Mesendoderm (in vitro differentiated cells): ENCODE measurements around the gene CUEDC1.

Source experiments
- DNase-seq: peaks from one replicate; pipeline ENCODE4 v3.0.0; 2013
- H2AK5ac ChIP-seq: 2 replicates; pipeline ENCODE4 v1.6.1; 2013; ENCODE audit warnings: low read length, inconsistent platforms
- H2BK120ac ChIP-seq: 2 replicates; pipeline ENCODE4 v1.6.1; 2013; ENCODE audit warnings: low read depth, mild to moderate bottlenecking, low read length, moderate library complexity, mixed read lengths
- H2BK15ac ChIP-seq: replicated peaks from 2 replicates; pipeline ENCODE4 v1.6.1; 2013; ENCODE audit warnings: low read depth, mild to moderate bottlenecking, moderate library complexity
- H2BK5ac ChIP-seq: 2 replicates; pipeline ENCODE4 v1.6.1; 2013; ENCODE audit warnings: low read length, inconsistent platforms
- H3K18ac ChIP-seq: 2 replicates; pipeline ENCODE4 v1.6.1; 2013; ENCODE audit warnings: mild to moderate bottlenecking, low read length, mixed read lengths
- H3K23ac ChIP-seq: one replicate; pipeline ENCODE4 v1.6.1; 2013; ENCODE audit warnings: low read length
- H3K27ac ChIP-seq: 2 replicates; pipeline ENCODE4 v1.5.1; 2013; ENCODE audit warnings: low read depth, mild to moderate bottlenecking, inconsistent platforms, low read length, moderate library complexity
- H3K27me3 ChIP-seq: 2 replicates; pipeline ENCODE4 v1.6.1; 2013; ENCODE audit warnings: low read length, control low read depth, mild to moderate bottlenecking, inconsistent platforms; ENCODE audit not compliant: insufficient read depth, poor library complexity
- H3K36me3 ChIP-seq: 2 replicates; pipeline ENCODE4 v1.6.1; 2013; ENCODE audit warnings: low read length, inconsistent platforms; ENCODE audit not compliant: control insufficient read depth, insufficient read depth
- H3K4ac ChIP-seq: one replicate; pipeline ENCODE4 v1.6.1; 2013; ENCODE audit warnings: low read depth, mild to moderate bottlenecking, low read length, moderate library complexity
- H3K4me1 ChIP-seq: 2 replicates; pipeline ENCODE4 v1.6.1; 2013; ENCODE audit warnings: low read depth, low read length, inconsistent platforms; ENCODE audit not compliant: control insufficient read depth
- H3K4me2 ChIP-seq: 2 replicates; pipeline ENCODE4 v1.6.1; 2013; ENCODE audit warnings: low read length
- H3K4me3 ChIP-seq: 2 replicates; pipeline ENCODE4 v1.5.1; 2013; ENCODE audit warnings: mild to moderate bottlenecking, low read length
- H3K56ac ChIP-seq: one replicate; pipeline ENCODE4 v1.6.1; 2013; ENCODE audit warnings: low read length
- H3K79me1 ChIP-seq: 2 replicates; pipeline ENCODE4 v1.6.1; 2013; ENCODE audit warnings: low read length, inconsistent platforms
- H3K79me2 ChIP-seq: 2 replicates; pipeline ENCODE4 v1.6.1; 2013; ENCODE audit warnings: mild to moderate bottlenecking, low read length; ENCODE audit not compliant: control insufficient read depth, insufficient read depth
- H3K9ac ChIP-seq: 2 replicates; pipeline ENCODE4 v1.6.1; 2013; ENCODE audit warnings: low read length, inconsistent platforms
- H4K5ac ChIP-seq: one replicate; pipeline ENCODE4 v1.6.1; 2013; ENCODE audit warnings: low read length
- H4K8ac ChIP-seq: one replicate; pipeline ENCODE4 v1.6.1; 2013; ENCODE audit warnings: low read depth, mild to moderate bottlenecking, control low read depth, low read length, moderate library complexity
- WGBS: extraction: QIAGEN DNeasy Blood & Tissue Kit; methylation state at CpG from one replicate; pipeline ENCODE4 v1.1.7; 2013; ENCODE audit warnings: low lambda C conversion rate, missing lambda C conversion rate; ENCODE audit not compliant: insufficient coverage; ENCODE audit errors: extremely low coverage; 5-methylcytosine and 5-hydroxymethylcytosine counted together

CUEDC1 gene

GRCh38 chr17:57929386-57929785, 25.8 kb downstream of the CUEDC1 start:
- Histone ChIP-seq H4K5ac (no peak overlapping the region), H3K23ac (no peak overlapping the region), H3K56ac (no peak overlapping the region), H3K4ac (no peak overlapping the region), H2BK120ac (no peak overlapping the region), H3K9ac (no peak overlapping the region), H3K27ac (no peak overlapping the region), H2BK5ac (no peak overlapping the region), H2BK15ac (no peak overlapping the region), H3K27me3 (no peaks in the 10 kb centered on the region), H3K4me2 (no peak overlapping the region), H3K36me3 (no peaks in the 10 kb centered on the region), H3K4me3 (no peak overlapping the region), H3K79me2 (no peaks in the 10 kb centered on the region), H3K79me1 (peaks cover 3% of the 10 kb centered on the region), H3K18ac (peak overlapping the region; percentile 31), H3K4me1 (peaks cover 11% of the 10 kb centered on the region), H4K8ac (no peak overlapping the region), H2AK5ac (no peak overlapping the region)
- no peak for DNase-seq
- no CpG with 5 or more reads among the region's 4 CpGs for WGBS

- H2BK5ac ChIP-seq, result no peak overlapping the region
- DNase-seq, result no peak
- peak overlapping the region; percentile 31 for H3K18ac ChIP-seq
- H2BK15ac ChIP-seq, result no peak overlapping the region
- H3K56ac ChIP-seq, result no peak overlapping the region
- peaks cover 3% of the 10 kb centered on the region for H3K79me1 ChIP-seq
- H3K36me3 ChIP-seq, result no peaks in the 10 kb centered on the region
- no peak overlapping the region for H2AK5ac ChIP-seq
- H3K27me3 ChIP-seq, result no peaks in the 10 kb centered on the region
- no CpG with 5 or more reads among the region's 5 CpGs for WGBS
- no peak overlapping the region for H3K4ac ChIP-seq
- peaks cover 11% of the 10 kb centered on the region for H3K4me1 ChIP-seq
- no peak overlapping the region for H3K23ac ChIP-seq
- H3K27ac ChIP-seq, result no peak overlapping the region
- H3K79me2 ChIP-seq, result no peaks in the 10 kb centered on the region
- no peak overlapping the region for H3K4me2 ChIP-seq
- H4K5ac ChIP-seq, result no peak overlapping the region
- no peak overlapping the region for H3K4me3 ChIP-seq
- H2BK120ac ChIP-seq, result no peak overlapping the region
- H3K9ac ChIP-seq, result no peak overlapping the region
- H4K8ac ChIP-seq, result no peak overlapping the region
Measured at GRCh38 chr17:57928928-57929327, 26.3 kb downstream of the CUEDC1 start.

- no peaks in the 10 kb centered on the region for H3K36me3 ChIP-seq
- H3K79me1 ChIP-seq, result peaks cover 3% of the 10 kb centered on the region
- peak overlapping the region; percentile 45 for H3K9ac ChIP-seq
- no peaks in the 10 kb centered on the region for H3K79me2 ChIP-seq
- no peak overlapping the region for H2BK120ac ChIP-seq
- H3K23ac ChIP-seq, result no peak overlapping the region
- peak overlapping the region; percentile 5 for H2AK5ac ChIP-seq
- H3K18ac ChIP-seq, result peak overlapping the region; percentile 65
- H3K56ac ChIP-seq, result peak overlapping the region; percentile 65
- H4K5ac ChIP-seq, result no peak overlapping the region
- no peaks in the 10 kb centered on the region for H3K27me3 ChIP-seq
- no peak overlapping the region for H2BK15ac ChIP-seq
- peak overlapping the region; percentile 5 for H3K4me2 ChIP-seq
- no peak overlapping the region for H3K4me3 ChIP-seq
- H3K4ac ChIP-seq, result peak overlapping the region; percentile 73
- peak overlapping the region; percentile 29 for H2BK5ac ChIP-seq
- no peak overlapping the region for H4K8ac ChIP-seq
- peak; percentile 84 for DNase-seq
- peaks cover 11% of the 10 kb centered on the region for H3K4me1 ChIP-seq
- WGBS, result no CpG with 5 or more reads among the region's 5 CpGs
- H3K27ac ChIP-seq, result peak overlapping the region; percentile 60
Measured at GRCh38 chr17:57927048-57927723, 28.0 kb downstream of the CUEDC1 start.

- H2BK5ac ChIP-seq, result no peak overlapping the region
- H3K56ac ChIP-seq, result no peak overlapping the region
- H3K79me2 ChIP-seq, result no peaks in the 10 kb centered on the region
- H2AK5ac ChIP-seq, result no peak overlapping the region
- H3K27me3 ChIP-seq, result no peaks in the 10 kb centered on the region
- no peak overlapping the region for H4K8ac ChIP-seq
- no peak overlapping the region for H3K4ac ChIP-seq
- no peak overlapping the region for H2BK120ac ChIP-seq
- no peaks in the 10 kb centered on the region for H3K36me3 ChIP-seq
- H2BK15ac ChIP-seq, result no peak overlapping the region
- no CpG with 5 or more reads among the region's 7 CpGs for WGBS
- H3K4me3 ChIP-seq, result no peak overlapping the region
- H3K9ac ChIP-seq, result no peak overlapping the region
- H3K18ac ChIP-seq, result no peak overlapping the region
- H4K5ac ChIP-seq, result no peak overlapping the region
- peaks cover 3% of the 10 kb centered on the region for H3K79me1 ChIP-seq
- H3K4me1 ChIP-seq, result peaks cover 11% of the 10 kb centered on the region
- DNase-seq, result no peak
- no peak overlapping the region for H3K23ac ChIP-seq
- H3K27ac ChIP-seq, result no peak overlapping the region
- H3K4me2 ChIP-seq, result no peak overlapping the region
Measured at GRCh38 chr17:57926723-57927047, 28.5 kb downstream of the CUEDC1 start.

GRCh38 chr17:57925361-57925990, 29.7 kb downstream of the CUEDC1 start:
- H3K4ac ChIP-seq, result no peak overlapping the region
- H2BK120ac ChIP-seq, result no peak overlapping the region
- H3K79me1 ChIP-seq, result peaks cover 2% of the 10 kb centered on the region
- H3K27me3 ChIP-seq, result no peaks in the 10 kb centered on the region
- H3K4me1 ChIP-seq, result peaks cover 11% of the 10 kb centered on the region
- no peaks in the 10 kb centered on the region for H3K36me3 ChIP-seq
- H3K79me2 ChIP-seq, result no peaks in the 10 kb centered on the region
- no peak overlapping the region for H3K9ac ChIP-seq
- H2BK15ac ChIP-seq, result no peak overlapping the region
- peak overlapping the region; percentile 59 for H3K56ac ChIP-seq
- no peak overlapping the region for H2AK5ac ChIP-seq
- no peak overlapping the region for H3K27ac ChIP-seq
- H4K5ac ChIP-seq, result no peak overlapping the region
- no peak overlapping the region for H3K4me2 ChIP-seq
- no peak overlapping the region for H3K23ac ChIP-seq
- H2BK5ac ChIP-seq, result no peak overlapping the region
- no CpG with 5 or more reads among the region's 9 CpGs for WGBS
- H3K18ac ChIP-seq, result no peak overlapping the region
- no peak overlapping the region for H3K4me3 ChIP-seq
- DNase-seq, result no peak
- H4K8ac ChIP-seq, result no peak overlapping the region

GRCh38 chr17:57924677-57925076, 30.5 kb downstream of the CUEDC1 start:
- Histone ChIP-seq H2BK5ac (no peak overlapping the region), H3K4me2 (no peak overlapping the region), H3K27me3 (no peaks in the 10 kb centered on the region), H2BK15ac (no peak overlapping the region), H3K18ac (no peak overlapping the region), H3K4me1 (peaks cover 7% of the 10 kb centered on the region), H4K5ac (no peak overlapping the region), H3K56ac (no peak overlapping the region), H3K23ac (no peak overlapping the region), H3K79me1 (peaks cover 2% of the 10 kb centered on the region), H2AK5ac (no peak overlapping the region), H4K8ac (no peak overlapping the region), H3K9ac (no peak overlapping the region), H2BK120ac (no peak overlapping the region), H3K79me2 (no peaks in the 10 kb centered on the region), H3K27ac (no peak overlapping the region), H3K36me3 (no peaks in the 10 kb centered on the region), H3K4me3 (no peak overlapping the region), H3K4ac (no peak overlapping the region)
- DNase-seq, result no peak
- no CpG with 5 or more reads among the region's 4 CpGs for WGBS
